Inflammatory macrophage treated with lipopolysaccharide for 4 hours (primary cell): ENCODE measurements around the gene DGCR2.
"Not testable (repeated sequence)": the region's sequence is repeated elsewhere in the genome, so short reads cannot be mapped to it uniquely, and the experiment has no call there.

ENCODE experiments used
- DNase-seq: peaks from one replicate; pipeline ENCODE4 v3.0.0-alpha.2; 2020

Gene DGCR2

DNA sequence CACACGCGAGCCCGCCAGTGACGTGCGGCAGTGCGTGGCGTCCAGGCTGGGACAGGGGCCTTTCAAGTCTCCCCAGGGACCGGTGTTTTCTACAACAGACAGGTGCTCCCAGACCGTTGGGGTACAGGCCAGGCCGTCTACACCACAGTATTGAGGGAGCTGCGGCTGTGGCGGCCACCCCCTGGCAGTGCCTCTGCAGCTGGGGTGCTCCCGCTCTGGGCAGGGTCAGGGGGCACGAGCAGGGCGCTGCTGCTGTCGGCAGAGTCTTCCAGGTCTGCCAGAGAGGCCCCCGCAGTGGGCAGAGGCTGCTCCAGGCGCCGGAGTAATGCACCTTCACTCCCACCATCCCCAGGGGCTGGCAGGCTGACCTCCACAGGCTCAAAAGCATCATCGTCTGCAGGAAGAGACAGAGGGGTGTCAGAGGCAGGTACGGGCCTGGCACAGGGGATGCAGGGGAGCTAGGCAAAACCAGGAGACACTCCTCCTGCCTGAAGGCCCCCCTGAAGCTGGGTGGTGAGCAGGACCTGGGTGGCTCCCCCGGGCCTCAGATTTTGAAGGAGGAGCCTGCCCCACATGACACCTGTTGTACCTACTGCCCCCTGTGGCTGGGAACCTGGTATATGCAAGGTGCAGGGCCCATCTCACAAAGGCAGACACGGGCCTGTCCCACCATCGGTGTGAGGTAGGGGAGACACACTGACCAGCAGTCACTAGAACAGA lies 83.3 kb downstream of the DGCR2 start:
- no peak for DNase-seq

GRCh38 chr22:19038164-19038546 lies 84.1 kb downstream of the DGCR2 start:
- DNase-seq: no peak

DNA sequence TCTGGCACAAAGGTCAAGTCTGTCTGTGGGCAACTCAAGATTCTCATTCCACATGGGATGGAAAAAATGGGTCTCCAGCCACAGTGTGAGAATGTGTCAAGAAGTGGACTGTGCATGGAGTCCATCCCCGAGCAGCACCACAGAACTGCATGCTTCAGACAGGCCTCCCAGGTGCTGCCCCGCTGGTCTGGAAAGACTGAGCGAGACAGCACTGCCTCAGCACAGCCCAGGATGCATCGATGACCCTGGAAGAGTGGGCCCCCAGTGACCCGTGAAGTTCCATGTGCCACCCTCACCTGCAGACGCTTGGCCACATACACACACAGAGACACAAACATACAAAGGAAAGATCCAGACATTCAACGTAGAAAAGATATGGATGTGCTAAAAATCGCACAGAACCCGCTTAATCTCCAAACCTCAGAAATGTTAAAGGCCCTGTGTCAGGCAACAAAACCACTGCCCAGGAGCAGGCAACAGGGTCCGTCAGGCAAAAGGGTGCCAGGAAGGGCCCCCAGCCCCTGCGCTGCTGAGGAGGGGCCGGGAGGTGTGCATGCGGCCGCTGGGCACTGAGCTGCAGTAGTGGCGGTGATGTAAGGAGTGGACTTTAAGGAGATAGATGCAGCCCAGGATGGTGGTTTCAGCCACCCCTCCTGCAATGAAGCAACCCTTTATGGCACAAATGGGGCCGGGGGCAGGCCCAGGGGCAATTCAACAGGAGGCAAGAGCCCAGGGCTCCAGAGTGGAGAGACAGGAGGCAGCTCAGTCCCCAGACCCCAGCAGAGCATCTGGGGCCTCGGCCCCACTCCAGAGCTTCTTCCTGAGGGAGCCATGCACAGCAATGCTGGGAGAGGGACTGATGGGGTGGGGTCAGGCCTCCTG lies 84.7 kb downstream of the DGCR2 start:
- no peak for DNase-seq

DNA sequence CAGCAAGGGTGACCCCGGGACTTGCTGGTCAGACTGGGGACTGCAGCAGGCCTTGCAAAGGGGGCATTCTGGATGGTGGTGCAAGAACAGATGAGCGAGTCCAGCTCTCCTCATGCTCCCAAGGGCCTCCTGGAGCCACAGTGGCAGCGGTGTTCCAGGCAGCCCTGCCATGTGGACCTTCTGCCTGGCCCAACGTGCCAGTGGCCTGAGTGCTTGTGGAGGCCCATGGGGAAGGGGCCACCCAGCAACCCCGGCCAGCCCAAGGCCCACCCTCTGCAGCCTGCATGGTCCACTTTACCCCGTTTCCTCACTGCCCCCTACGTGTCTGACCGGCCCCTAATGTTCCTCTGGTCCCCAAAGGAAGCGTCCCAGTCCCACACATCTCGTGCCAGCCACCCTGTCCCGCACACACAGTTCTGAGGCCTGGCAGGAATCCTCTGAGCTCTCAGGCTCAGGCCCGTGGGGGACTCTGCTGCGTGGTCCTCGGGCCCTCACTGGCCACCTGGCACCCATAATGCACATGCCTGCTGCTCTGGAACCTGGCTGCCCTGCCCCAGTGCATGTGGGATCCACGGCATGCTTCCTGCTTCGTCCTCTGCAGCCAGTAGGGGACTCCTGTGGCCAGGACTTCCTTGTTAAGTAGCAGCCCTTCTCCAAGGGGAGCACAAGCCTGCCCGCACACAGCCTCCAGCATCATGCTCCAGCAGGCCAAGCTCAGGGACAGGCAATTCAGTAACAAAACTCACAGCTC lies 85.5 kb downstream of the DGCR2 start:
- no peak for DNase-seq

- DNase-seq: no peak
These were observed 86.0 kb downstream of the DGCR2 start for GRCh38 chr22:19036229-19036522.

DNA sequence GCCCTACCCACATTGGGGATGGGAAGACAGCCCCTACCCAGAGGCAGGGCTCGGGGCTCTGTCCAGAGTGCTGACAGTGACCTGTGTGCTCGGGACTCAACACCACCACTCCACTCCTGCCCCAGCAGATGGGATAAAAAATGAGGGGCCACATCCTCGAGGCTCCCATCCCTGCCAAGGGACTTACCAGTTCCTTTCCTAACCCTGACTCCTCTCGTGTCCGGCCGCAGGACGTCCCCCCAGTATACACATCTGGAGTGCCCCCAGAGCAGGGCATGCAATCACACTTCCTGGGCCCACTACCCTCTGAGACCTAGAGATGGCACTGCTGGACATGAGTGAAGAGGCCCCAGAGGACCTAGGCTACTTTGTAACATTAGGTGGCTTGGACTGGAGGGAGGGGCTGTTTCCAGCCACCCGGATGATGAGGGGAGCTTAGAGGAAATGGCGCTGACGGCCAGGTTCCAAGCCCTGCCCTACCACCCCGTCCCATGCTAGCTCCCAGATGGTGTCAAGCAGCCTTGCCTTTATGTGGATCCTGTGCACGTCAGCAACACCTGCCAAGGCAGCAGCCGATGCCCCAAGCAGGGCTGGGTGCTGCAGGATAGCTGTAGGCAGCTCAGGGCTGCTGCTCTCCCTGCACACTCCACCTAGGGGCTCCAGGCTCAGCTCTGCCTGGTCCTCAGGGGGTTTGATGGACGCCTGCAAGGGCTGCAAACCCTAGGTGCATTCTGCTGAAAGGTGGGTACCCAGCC lies 86.6 kb downstream of the DGCR2 start:
- DNase-seq: no peak

DNA sequence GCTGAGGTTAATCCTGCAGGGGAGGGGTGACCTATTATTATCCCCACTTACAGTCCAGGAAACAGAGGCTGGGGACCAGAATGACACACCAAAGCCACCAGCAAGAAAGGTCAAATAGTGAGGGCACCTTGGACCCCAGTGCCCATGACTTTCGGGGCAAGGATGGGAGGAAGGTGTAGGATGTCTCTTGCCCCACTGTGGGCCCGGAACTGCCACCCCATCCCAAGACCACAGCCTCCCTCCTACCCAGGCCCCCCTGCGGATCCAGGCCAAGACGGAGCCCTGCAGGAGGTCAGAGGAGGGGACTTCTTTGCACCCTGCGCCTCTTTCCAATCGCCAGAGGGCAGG lies 87.1 kb downstream of the DGCR2 start:
- DNase-seq: not testable (repeated sequence)

GRCh38 chr22:19034724-19035120 lies 87.5 kb downstream of the DGCR2 start:
- DNase-seq: not testable (repeated sequence)

- not testable (repeated sequence) for DNase-seq
These were observed 88.0 kb downstream of the DGCR2 start for GRCh38 chr22:19034031-19034723.

- DNase-seq: not testable (repeated sequence)
These were observed 88.7 kb downstream of the DGCR2 start for GRCh38 chr22:19033568-19033905.

- DNase-seq: not testable (repeated sequence)
These were observed 89.2 kb downstream of the DGCR2 start for GRCh38 chr22:19032898-19033567.

DNA sequence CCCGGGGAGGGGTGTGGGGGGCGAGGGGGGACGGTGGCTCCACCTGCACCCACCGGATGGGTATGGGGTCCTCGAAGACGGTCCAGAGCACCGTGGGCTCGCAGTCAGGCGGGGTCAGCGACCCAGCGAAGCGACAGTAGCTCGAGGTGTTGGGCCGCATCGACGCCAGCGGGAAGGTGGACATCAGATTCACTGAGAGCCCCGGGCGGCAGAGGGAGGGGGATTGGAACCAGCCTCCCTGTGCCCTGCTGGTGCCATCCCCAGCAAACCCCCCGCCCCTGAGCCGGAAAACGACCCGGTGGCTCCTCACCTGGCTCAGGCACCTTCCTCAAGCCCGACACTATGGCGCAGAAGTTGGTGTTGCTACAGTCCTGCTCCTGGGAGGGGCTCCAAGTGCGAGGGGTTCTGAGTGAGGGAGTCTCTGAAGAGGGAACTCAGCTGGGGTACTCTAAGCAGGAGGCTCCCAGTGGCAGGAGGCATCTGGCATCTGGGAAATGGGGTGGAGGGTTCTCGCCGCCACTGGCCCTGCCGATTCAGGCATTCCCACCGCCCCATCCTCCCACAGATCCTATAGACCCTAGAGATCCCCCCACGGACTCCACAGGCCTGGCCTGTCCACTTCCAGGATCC lies 89.9 kb downstream of the DGCR2 start:
- DNase-seq: not testable (repeated sequence)

- DNase-seq: not testable (repeated sequence)
These were observed 91.3 kb downstream of the DGCR2 start for GRCh38 chr22:19030889-19031252.

DNA sequence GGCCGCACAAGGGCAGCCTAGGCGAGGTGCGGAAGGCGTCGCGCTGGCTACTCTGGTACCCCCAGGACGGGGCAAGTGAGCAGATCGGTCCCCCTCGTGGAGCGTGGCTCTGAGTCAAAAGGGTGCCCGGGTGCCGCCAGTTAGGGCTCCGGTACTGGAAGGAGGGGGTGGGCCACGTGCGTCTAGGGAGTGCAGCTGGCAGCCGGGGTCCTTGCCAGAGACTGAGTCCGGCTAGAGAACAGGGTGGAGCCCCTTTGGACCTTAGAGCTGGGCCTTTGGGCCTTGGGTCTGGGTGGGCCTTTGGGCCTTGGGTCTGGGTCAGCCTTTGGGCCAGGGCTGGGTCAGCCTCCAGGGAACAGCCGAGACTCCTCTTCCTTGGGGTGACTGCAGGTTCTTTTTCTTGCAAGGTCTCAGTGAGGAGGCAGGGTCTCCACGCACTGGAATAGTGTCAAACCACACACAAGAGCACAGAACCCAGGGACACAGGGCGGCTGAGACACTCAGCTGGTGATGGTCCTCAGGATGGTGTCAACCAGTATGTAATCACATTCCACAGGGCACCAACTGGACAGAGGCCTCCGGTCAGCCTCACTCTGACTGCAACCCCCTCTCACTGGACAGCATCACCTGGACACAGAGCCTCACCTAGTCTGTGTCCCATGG lies 91.9 kb downstream of the DGCR2 start:
- not testable (repeated sequence) for DNase-seq

- DNase-seq: not testable (repeated sequence)
These were observed 92.8 kb downstream of the DGCR2 start for GRCh38 chr22:19029113-19030103.

DNA sequence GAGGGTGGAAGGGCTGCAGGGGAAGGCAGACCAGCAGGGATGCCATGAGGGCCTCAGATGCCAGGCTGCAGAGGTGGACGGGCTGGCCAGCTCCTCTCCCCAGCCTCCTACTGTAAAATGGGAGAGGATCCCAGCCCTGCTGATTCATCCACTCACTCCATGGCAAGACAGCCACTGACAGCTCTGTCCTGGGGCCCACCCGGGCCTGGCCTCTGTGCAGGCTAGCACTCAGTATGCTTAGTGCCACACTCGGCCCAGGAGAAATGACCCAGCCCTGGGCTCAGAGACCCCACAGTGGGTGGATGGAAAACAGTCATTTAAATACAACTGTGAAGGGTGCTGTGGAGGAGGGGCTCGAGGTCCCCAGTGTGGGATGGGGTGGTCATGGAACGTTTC lies 94.2 kb downstream of the DGCR2 start:
- not testable (repeated sequence) for DNase-seq

DNA sequence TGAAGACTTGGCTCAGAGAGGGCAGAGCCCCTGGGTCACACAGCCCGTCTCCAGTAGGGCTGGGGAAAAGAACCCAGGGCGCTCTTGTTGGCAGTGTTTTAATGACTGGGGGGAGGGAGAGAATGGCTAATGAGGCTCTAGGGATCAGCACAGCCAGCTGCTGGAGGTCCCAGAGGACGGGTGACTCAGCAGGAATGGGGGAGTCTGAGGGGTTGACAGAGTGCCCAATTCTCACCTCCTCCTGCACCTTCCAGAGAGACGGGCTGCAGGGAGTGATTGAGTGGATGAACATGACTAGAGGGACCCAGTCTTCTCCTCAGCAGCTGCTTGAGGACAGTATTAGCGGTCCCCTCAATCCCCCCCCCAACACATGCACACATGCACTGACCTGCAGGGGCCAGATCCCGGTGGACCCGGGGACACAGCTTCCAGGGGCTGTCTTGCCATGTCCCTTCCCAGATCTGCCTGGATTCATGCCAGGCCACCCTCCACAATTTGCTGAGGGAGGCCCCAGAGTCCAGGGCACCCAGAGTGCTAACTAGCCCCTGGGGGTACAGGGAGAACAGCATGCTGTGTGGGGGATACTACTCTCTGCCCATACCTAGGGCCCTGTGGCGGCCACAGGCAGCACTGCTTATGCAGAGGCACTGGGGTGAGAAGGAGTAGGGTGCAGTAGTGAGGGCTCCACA lies 94.7 kb downstream of the DGCR2 start:
- DNase-seq: not testable (repeated sequence)

GRCh38 chr22:19026080-19026479 lies 96.1 kb downstream of the DGCR2 start:
- DNase-seq: not testable (repeated sequence)

DNA sequence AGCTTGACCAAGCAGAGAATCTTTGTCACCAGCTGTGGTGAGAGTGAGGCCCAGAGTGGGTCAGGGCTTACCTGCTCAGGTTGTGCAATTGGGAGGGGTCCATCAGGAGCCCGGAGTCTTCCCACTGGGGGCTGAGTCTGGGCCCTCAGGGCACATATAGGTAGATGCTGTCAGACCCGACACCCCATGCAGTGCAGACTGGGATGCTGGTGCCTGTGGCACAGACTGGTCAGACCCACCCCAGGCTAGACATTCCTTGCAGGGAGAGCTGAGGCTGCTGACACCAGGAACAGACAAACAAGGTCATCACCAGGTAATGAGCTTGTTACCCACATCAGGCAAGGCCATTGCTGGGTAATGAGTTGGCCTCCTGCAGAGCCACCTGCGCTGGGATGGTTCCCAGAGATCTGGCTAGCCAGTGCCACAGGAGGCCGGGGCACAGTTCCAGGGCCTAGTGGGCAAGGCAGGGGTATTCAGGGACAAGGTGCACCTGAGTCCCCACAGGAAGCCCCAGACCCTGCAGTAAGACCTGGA lies 97.2 kb downstream of the DGCR2 start:
- not testable (repeated sequence) for DNase-seq
